GM12875 (cell line): ENCODE data around the gene SLC1A1.

Experiments
- H3K4me3 ChIP-seq: one replicate; pipeline ENCODE4 v1.5.1; 2011; ENCODE audit warnings: low read depth, low read length, control low read depth
- CTCF ChIP-seq: IDR thresholded peaks from 2 replicates; pipeline ENCODE4 v1.5.1; 2011; ENCODE audit warnings: low read depth, mild to moderate bottlenecking, control low read depth, inconsistent platforms, low read length, moderate library complexity, borderline replicate concordance; ENCODE audit not compliant: insufficient read depth

The SLC1A1 gene

GRCh38 chr9:4585135-4585534 lies 94.9 kb downstream of the SLC1A1 start:
- no peak for TF ChIP-seq CTCF
- no peak overlapping the region for H3K4me3 ChIP-seq

GRCh38 chr9:4588721-4589120 lies 98.5 kb downstream of the SLC1A1 start:
- H3K4me3 ChIP-seq = no peak overlapping the region
- no peak for TF ChIP-seq CTCF

- H3K4me3 ChIP-seq = no peak overlapping the region
- TF ChIP-seq CTCF = no peak
These were observed 100.3 kb downstream of the SLC1A1 start for GRCh38 chr9:4590430-4591122.

GRCh38 chr9:4591123-4591500 lies 100.8 kb downstream of the SLC1A1 start:
- no peak for TF ChIP-seq CTCF
- H3K4me3 ChIP-seq = no peak overlapping the region

GRCh38 chr9:4592295-4592694 lies 102.0 kb downstream of the SLC1A1 start:
- no peak for TF ChIP-seq CTCF
- no peak overlapping the region for H3K4me3 ChIP-seq

- H3K4me3 ChIP-seq = no peak overlapping the region
- TF ChIP-seq CTCF = no peak
These were observed 102.6 kb downstream of the SLC1A1 start for GRCh38 chr9:4592886-4593285.

GRCh38 chr9:4594545-4594944 lies 104.3 kb downstream of the SLC1A1 start:
- no peak overlapping the region for H3K4me3 ChIP-seq
- no peak for TF ChIP-seq CTCF
